Measurements from ENCODE around the gene METTL6. TPM values are rescaled to one million over a fixed set of nuclear protein-coding genes. Genes with fewer than 3 reads are reported as not detected.
A peak's percentile ranks its signal among the peaks of the same experiment; 100 is the strongest.

Gene METTL6
- total RNA-seq, 2 experiments from 2014 or later: 13.0 to 19.5 TPM

DNA sequence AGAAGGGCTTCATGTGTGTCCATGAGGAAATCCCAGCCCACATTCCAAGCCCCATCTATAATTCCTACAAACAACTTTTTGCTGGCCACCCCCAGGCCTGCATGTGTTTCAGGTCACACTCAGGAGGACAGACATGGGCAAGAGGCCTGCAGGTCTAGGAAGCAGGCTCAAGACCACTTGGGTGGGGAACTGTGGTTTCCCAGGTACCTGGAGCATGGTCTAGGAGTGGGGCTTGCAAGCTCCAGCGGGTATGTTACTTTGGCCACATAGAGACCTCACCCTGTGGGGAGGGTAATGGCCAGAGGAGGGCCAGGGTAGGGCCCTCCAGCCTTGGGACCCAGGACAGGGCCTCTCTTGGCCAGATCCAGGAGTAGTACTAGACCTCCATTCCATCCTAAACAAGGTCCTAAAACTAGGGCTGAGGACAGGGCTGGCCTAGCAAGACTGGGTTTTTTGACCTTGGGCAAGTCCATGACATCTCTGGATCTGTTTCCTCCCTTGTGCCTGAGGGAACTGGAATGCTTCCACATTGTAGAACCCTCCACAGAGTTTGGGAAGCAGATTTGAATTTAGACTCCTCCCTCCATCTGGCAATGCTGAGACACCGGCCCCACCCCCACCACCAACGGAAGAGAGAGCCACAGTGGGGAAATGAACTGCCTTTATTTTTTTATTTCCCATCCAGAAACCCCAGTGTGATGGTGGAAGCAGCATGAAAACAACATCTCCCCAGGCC, 22.3 kb upstream of the METTL6 start:
- ATAC-seq (no peak), DNase-seq (no peak)
- Mint-ChIP-seq H3K36me3 (ENCODE audit: low read depth) (no peaks in the 10 kb centered on the region), H3K4me1 (no peaks in the 10 kb centered on the region), H3K27ac (no peak overlapping the region), H3K4me3 (no peak overlapping the region), H3K9me3 (ENCODE audit: low read depth) (no peaks in the 10 kb centered on the region), H3K27me3 (no peaks in the 10 kb centered on the region)
- ChIA-PET POLR2A (no interaction called here), CTCF (no interaction called here)
- intact Hi-C loops (cut with DNase I, micrococcal nuclease): no loop called here

DNA sequence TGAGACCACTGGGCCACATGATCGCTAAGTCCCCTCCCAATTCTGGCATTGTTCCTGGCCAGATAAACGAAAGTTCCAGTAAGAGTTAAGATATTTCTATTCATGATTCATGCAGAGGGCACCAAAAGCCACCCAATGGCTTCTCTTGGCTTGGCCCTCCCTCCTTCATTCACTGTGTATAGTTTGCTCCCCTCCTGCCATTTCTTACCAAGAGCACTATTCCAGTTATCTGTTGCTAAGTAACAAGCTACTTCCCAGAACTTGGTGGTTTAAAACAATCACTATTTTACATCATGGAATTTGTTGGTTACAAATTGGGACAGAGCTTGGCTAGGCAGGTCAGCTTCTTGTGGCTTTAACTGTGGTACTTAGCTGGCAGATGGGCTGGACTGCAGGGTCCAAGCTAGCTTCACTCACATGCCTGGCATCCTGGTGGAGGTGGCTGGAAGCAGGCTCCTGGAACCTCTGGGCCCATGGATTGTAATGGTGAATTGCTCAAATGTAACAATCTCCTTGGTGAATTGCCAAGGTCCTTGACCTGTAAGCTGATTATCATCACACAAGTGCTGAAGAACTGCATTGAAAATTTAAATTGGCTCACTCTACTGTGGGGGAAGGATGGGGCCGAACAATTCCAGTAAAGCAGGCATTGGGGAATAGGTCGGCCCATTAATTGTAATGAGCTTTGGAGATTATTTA, 16.6 kb upstream of the METTL6 start:
- Mint-ChIP-seq H3K9me3 (ENCODE audit: low read depth) (no peaks in the 10 kb centered on the region), H3K27ac (no peak overlapping the region), H3K4me3 (no peak overlapping the region), H3K27me3 (no peaks in the 10 kb centered on the region), H3K36me3 (ENCODE audit: low read depth) (peaks cover 26% of the 10 kb centered on the region), H3K4me1 (no peaks in the 10 kb centered on the region)
- ATAC-seq (no peak), DNase-seq (no peak)
- ChIA-PET POLR2A (interaction anchor here (1.3 kb wide), 1 partner anchor 15 kb away, joined by 5 read pairs; no protein-coding TSS in a partner anchor), CTCF (interaction anchor here (0.6 kb wide), 1 partner anchor 521 kb away, joined by 3 read pairs; no protein-coding TSS in a partner anchor)
- intact Hi-C loops (cut with DNase I, micrococcal nuclease): no loop called here

DNA sequence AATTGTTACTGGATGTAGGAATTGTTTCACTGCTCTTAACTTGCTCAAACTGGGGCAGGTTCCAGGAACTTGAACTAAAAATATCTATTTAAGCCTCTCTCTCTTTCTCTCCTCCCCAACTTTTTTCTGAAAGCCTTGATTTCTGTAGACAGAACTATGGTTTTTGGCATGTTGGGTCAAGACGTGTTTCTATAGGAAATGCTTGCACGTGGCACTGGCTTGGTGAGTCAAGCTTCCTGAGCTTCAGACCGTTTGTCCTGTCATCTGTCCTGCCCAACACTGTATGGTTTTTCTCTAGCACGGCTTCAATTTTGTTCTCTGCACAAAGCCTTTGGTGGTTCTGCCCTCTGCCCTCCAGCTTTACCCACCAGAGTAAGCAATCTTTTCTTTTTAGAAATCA, 13.5 kb upstream of the METTL6 start:
- Mint-ChIP-seq H3K4me1 (no peaks in the 10 kb centered on the region), H3K27ac (no peak overlapping the region), H3K27me3 (no peaks in the 10 kb centered on the region), H3K4me3 (no peak overlapping the region), H3K9me3 (ENCODE audit: low read depth) (no peaks in the 10 kb centered on the region), H3K36me3 (ENCODE audit: low read depth) (peaks cover 45% of the 10 kb centered on the region)
- CTCF ChIA-PET: no interaction called here
- intact Hi-C loops (cut with DNase I, micrococcal nuclease): no loop called here
- POLR2A ChIA-PET: no interaction called here
- ATAC-seq: no peak
- no peak for DNase-seq

DNA sequence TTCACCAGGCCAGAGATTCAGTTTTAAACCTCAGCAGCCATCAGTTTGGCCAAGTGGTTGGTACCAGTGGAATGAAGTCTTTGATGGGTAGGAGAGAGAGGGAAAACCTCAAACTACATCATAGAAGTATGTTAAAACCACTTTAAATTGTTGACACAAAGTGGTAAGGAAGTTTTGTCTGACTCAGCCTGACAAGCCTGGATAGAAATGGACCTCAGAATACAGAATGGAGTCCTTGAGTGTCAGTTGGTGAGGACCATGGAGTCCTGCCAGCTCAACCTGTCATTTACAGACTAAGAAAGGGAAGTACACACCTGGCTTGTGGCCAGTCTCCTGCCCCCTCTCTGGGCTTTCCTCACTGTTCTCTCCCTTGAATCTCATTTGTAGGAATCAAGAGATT, 12.1 kb upstream of the METTL6 start:
- ChIA-PET CTCF (no interaction called here), POLR2A (no interaction called here)
- DNase-seq: no peak
- intact Hi-C loops (cut with DNase I, micrococcal nuclease): no loop called here
- no peaks in the 10 kb centered on the region for H3K4me1 Mint-ChIP-seq
- ATAC-seq: no peak
- no peak overlapping the region for H3K27ac Mint-ChIP-seq
- H3K9me3 Mint-ChIP-seq (ENCODE audit: low read depth): no peaks in the 10 kb centered on the region
- H3K36me3 Mint-ChIP-seq (ENCODE audit: low read depth): peaks cover 54% of the 10 kb centered on the region
- no peak overlapping the region for H3K4me3 Mint-ChIP-seq
- H3K27me3 Mint-ChIP-seq: no peaks in the 10 kb centered on the region

DNA sequence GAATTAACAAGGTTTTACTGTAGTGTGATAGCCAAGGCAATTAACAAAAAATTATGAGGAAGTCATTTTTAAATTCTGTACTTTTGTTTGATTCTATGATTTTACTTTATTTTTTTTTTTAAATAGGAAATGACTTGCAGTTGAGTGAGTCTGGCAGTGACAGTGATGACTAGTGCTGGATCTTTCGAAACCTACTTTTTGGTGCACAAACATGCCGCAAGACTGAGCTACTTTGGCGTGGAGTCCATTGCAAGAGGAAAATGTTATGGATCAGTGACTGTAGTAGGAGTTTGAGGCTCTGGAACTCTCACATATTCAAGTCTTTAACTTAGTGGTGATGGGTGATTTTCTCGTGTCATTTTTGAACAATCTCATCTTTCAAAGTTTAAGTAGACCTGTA, 11.6 kb upstream of the METTL6 start:
- peak overlapping the region; percentile 31 for H3K27ac Mint-ChIP-seq
- peaks cover 59% of the 10 kb centered on the region for H3K36me3 Mint-ChIP-seq (ENCODE audit: low read depth)
- intact Hi-C loops (cut with DNase I, micrococcal nuclease): no loop called here
- ChIA-PET CTCF (no interaction called here), POLR2A (no interaction called here)
- H3K27me3 Mint-ChIP-seq: no peaks in the 10 kb centered on the region
- no peak for DNase-seq
- H3K4me1 Mint-ChIP-seq: no peaks in the 10 kb centered on the region
- no peak overlapping the region for H3K4me3 Mint-ChIP-seq
- H3K9me3 Mint-ChIP-seq (ENCODE audit: low read depth): no peaks in the 10 kb centered on the region
- ATAC-seq: no peak

DNA sequence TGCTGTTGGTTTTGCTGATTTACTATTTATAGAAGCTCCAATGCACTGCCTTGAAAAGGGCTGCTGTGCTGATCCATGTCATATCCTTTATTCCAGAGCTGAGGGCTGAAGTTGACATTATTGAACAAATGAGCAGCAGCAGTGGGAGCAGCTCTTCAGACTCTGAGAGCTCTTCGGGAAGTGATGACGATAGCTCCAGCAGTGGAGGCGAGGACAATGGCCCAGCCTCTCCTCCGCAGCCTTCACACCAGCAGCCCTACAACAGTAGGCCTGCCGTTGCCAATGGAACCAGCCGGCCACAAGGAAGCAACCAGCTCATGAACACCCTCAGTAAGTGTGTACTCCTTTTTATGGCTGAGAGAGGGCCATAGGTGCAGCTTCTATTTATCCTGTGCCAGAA, 8.9 kb upstream of the METTL6 start:
- Mint-ChIP-seq H3K36me3 (ENCODE audit: low read depth) (peaks cover 65% of the 10 kb centered on the region), H3K4me3 (no peak overlapping the region), H3K9me3 (ENCODE audit: low read depth) (no peaks in the 10 kb centered on the region), H3K4me1 (peaks cover 2% of the 10 kb centered on the region), H3K27ac (no peak overlapping the region), H3K27me3 (no peaks in the 10 kb centered on the region)
- ChIA-PET POLR2A (interaction anchor here (0.6 kb wide), 1 partner anchor 24 kb away, joined by 4 read pairs; no protein-coding TSS in a partner anchor), CTCF (interaction anchor here (0.7 kb wide), 1 partner anchor 31 kb away, joined by 3 read pairs; no protein-coding TSS in a partner anchor)
- no peak for DNase-seq
- intact Hi-C loops (cut with DNase I, micrococcal nuclease): no loop called here
- ATAC-seq: no peak

DNA sequence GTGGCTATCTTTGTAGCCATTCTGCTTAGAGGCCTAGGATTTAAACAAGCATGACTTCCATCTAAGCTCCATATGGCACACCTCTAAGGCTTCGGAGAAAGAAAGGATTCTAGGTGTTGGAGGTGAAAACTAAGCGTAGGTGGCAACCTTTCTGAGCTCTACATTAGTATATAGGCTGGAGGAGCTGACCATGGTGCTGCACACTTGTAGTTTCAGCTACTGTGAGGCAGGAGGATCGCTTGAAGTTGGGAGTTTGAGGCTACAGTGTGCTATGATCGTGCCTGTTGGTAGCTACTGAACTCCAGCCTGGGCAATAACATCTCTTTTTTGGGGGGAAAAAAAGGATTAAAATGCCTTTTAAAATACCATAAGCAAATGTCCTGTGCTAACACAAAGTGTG, 7.4 kb upstream of the METTL6 start:
- POLR2A ChIA-PET: no interaction called here
- Mint-ChIP-seq H3K36me3 (ENCODE audit: low read depth) (peaks cover 59% of the 10 kb centered on the region), H3K4me3 (no peak overlapping the region), H3K9me3 (ENCODE audit: low read depth) (no peaks in the 10 kb centered on the region), H3K27ac (no peak overlapping the region), H3K4me1 (peaks cover 9% of the 10 kb centered on the region), H3K27me3 (no peaks in the 10 kb centered on the region)
- intact Hi-C loops (cut with DNase I, micrococcal nuclease): no loop called here
- ATAC-seq (no peak), DNase-seq (no peak)
- CTCF ChIA-PET: interaction anchor here (0.9 to 1.7 kb wide), 2 partner anchors 122 to 128 kb away, joined by 3 to 7 read pairs; no protein-coding TSS in a partner anchor

DNA sequence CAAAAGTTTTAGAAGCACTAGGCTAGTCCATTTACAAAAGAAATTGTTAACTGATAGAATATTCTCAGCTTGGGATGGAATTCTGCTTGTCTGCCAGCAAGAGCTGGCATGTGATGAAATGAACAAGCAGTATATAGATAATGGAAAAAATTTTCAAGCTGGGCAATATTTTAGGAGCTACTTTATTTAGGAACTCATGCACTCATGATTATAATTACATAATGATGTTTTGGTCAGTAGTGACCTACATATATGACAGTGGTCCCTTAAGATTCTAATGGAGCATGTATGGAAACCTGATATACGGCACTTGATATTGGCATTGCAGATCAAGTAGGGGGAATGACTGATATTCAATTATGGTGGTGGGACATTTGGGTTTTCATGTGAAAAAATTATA, 6.2 kb upstream of the METTL6 start:
- Mint-ChIP-seq H3K4me1 (peaks cover 20% of the 10 kb centered on the region), H3K27ac (no peak overlapping the region), H3K27me3 (no peaks in the 10 kb centered on the region), H3K9me3 (ENCODE audit: low read depth) (no peaks in the 10 kb centered on the region), H3K4me3 (no peak overlapping the region), H3K36me3 (ENCODE audit: low read depth) (peaks cover 50% of the 10 kb centered on the region)
- CTCF ChIA-PET: interaction anchor here (1.0 to 1.7 kb wide), 2 partner anchors 94 to 123 kb away, joined by 3 to 7 read pairs; no protein-coding TSS in a partner anchor
- DNase-seq: no peak
- POLR2A ChIA-PET: no interaction called here
- intact Hi-C loops (cut with DNase I, micrococcal nuclease): no loop called here
- ATAC-seq: no peak

DNA sequence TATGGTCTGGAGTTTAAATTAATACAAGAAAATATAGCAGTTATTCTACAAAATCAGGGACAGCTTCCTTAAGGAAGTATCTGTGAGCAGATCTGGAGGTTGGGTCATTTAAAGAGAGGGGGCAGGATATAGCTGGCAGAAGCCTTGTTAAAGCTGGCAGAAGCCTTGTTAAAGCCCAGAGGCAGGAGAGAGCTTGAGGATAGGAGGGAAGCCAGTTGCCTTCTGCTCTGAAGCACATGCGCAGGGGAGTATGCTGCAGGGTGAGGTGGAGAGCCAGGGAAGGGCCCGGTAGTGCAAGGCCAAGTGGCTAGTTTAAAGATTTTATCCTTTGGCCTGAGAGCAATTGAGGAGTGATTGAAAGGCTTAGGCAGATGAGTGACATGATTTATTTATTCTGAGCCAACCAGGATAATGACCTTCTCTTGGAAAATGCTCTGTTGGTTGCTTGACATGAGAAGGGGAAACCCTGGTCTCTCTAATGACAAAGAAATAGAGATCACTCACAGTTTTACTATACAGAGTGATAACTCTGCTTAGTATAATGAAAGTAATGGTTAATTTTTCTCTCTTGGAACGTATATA, 4.0 kb upstream of the METTL6 start:
- H3K9me3 Mint-ChIP-seq (ENCODE audit: low read depth): no peaks in the 10 kb centered on the region
- H3K36me3 Mint-ChIP-seq (ENCODE audit: low read depth): peaks cover 47% of the 10 kb centered on the region
- H3K4me3 Mint-ChIP-seq: no peak overlapping the region
- intact Hi-C loops (cut with DNase I, micrococcal nuclease): no loop called here
- H3K27me3 Mint-ChIP-seq: no peaks in the 10 kb centered on the region
- DNase-seq (no peak), ATAC-seq (no peak)
- CTCF ChIA-PET: interaction anchor here (1.5 to 2.4 kb wide), 4 partner anchors 26 to 228 kb away, joined by 5 to 9 read pairs (median 7); no protein-coding TSS in a partner anchor
- H3K27ac Mint-ChIP-seq: peak overlapping the region; percentile 37
- POLR2A ChIA-PET: no interaction called here
- H3K4me1 Mint-ChIP-seq: peaks cover 28% of the 10 kb centered on the region

DNA sequence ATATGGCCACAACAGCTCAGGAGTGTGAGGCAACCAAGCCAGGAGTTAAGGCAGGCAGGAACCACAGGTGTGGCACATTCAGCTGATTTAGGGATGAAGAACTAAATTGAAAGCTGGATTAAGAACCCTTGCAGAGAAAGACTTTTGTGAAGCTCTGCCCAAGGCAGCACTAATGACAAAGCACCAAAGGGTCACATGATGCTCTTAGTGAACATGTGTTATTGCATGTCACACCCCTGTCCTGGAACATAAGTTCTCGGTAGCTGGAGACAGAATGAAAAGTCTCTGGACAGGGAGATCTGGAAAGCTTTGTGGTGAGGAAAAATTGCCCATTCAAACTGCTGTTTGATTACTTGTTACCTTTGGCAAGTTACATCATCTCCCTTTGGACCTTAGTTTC, 3.3 kb upstream of the METTL6 start:
- Mint-ChIP-seq H3K36me3 (ENCODE audit: low read depth) (peaks cover 48% of the 10 kb centered on the region), H3K27me3 (no peaks in the 10 kb centered on the region), H3K4me3 (no peak overlapping the region), H3K27ac (no peak overlapping the region), H3K4me1 (peaks cover 35% of the 10 kb centered on the region), H3K9me3 (ENCODE audit: low read depth) (no peaks in the 10 kb centered on the region)
- intact Hi-C loops (cut with DNase I, micrococcal nuclease): no loop called here
- POLR2A ChIA-PET: interaction anchor here (0.5 kb wide), 1 partner anchor 69 kb away, joined by 4 read pairs; no protein-coding TSS in a partner anchor
- no peak for ATAC-seq
- CTCF ChIA-PET: interaction anchor here (0.6 to 2.4 kb wide), 7 partner anchors 18 to 929 kb away, joined by 3 to 9 read pairs (median 5); no protein-coding TSS in a partner anchor
- DNase-seq: no peak

DNA sequence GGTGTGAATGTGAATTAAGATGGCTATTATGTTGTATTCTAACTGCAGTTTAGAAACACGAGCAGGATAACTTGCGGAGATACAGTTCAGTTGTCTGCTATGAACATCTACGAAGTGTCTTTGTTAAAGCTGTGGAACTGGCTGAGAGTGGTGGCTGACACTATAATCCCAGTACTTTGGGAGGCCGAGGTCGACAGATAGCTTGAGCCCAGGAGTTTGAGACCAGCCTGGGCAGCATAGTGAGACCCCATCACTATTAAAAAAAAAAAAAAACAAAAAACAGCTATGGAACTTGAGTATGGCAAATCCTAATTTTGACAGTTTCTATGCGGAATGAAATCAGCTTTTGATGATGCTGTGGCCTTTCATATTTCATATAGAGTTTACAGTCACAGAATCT, 1.7 kb upstream of the METTL6 start:
- ATAC-seq (no peak), DNase-seq (no peak)
- no peaks in the 10 kb centered on the region for H3K9me3 Mint-ChIP-seq (ENCODE audit: low read depth)
- ChIA-PET CTCF (interaction anchor here (0.6 to 1.4 kb wide), 5 partner anchors 67 to 520 kb away, joined by 3 to 4 read pairs (median 3); no protein-coding TSS in a partner anchor), POLR2A (interaction anchor here (0.6 to 1.0 kb wide), 2 partner anchors 15 to 35 kb away, joined by 3 to 5 read pairs; no protein-coding TSS in a partner anchor)
- H3K36me3 Mint-ChIP-seq (ENCODE audit: low read depth): peaks cover 40% of the 10 kb centered on the region
- peak overlapping the region; percentile 97 for H3K27ac Mint-ChIP-seq
- intact Hi-C loops (cut with DNase I, micrococcal nuclease): loop anchor here (5.0 kb wide), 3 partner anchors 108 to 368 kb away; partner anchors contain the start of gene ANKRD28 (in 1 of the 2)
- peaks cover 41% of the 10 kb centered on the region for H3K4me1 Mint-ChIP-seq
- peak overlapping the region; percentile 90 for H3K4me3 Mint-ChIP-seq
- H3K27me3 Mint-ChIP-seq: no peaks in the 10 kb centered on the region
